Stimulated activated CD8-positive, alpha-beta memory T cell treated with anti-CD3 and anti-CD28 coated beads, Interleukin-4, amount 100 ng/mL, for 1 hour (primary cell): ENCODE data around the gene EMP3.

Experiments
- DNase-seq, 2 donors: peaks; one replicate each; pipeline ENCODE4 v3.0.0-alpha.2; 2020; ENCODE audit warnings: low read depth in 2 of 2, low spot score in 1 of 2

EMP3 gene

DNA sequence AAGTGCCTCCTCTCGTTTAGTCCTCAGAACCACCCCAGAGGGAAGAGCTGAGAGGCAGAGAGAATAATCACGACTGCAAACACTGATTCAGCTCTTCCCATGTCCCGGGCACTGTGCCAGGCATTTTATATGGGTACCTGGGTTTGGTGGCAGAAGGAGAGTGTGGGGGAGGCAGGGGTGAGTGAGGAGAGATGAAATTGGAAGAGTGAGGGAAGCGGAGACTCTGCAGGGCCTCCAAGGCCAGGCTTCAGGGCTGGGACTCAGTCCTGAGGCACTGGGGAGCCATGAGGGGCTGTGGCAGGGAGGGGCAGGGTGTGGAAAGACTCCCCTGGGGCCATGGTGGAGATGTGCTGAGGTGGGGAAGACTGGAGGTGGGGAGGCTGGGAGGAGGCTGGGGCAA lies 47.6 kb downstream of the EMP3 start:
- DNase-seq: no peak

DNA sequence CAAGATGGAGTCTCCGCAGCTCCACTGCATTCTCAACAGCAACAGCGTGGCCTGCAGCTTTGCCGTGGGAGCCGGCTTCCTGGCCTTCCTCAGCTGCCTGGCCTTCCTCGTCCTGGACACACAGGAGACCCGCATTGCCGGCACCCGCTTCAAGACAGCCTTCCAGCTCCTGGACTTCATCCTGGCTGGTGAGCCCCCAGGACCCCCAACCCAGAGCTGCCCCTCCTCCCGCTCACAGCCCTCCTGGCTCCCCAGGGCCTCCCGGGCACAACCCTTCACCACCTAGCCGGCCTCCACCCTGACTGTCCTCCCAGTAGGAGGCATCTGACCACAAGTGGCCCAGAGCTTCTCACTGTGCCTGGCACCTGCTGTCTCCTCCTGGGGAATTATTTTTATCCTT lies 48.2 kb downstream of the EMP3 start:
- DNase-seq: no peak

DNA sequence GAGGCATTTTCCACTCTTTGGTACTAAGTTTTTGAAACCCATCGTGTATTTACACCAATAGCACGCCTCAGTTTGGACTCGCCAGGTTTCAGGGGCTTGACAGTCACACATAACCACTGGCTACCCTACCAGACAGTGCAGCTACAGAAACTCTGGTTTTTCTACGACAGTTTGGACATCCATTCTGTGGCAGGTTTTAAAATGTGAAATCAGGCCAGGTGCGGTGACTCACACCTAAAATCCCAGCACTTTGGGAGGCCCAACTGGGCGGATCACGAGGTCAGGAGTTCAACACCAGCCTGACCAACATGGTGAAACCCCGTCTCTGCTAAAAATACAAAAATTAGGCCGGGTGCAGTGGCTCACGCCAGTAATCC lies 52.8 kb downstream of the EMP3 start:
- DNase-seq: no peak

DNA sequence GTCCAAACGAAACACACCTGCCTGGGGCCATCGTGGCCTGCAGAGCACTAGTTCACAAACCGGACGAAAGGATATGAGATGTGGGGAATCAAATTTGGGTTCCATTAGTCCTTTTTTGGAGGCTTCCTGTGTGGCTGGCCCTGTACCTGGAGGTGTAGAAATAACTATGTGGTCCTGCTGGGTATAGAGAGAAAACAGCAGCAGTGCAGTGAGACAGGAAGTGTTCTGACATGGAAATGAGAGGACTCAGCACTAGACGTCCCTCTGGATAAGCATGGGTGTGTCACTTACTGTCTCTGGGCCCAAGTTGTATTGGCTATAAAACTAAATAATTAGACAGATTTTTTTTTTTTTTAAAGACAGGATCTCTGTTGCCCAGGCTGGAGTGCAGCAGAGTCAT lies 53.7 kb downstream of the EMP3 start:
- DNase-seq: no peak
